Measurements from ENCODE around the gene ZIK1. TPM values are rescaled to one million over a fixed set of nuclear protein-coding genes. Genes with fewer than 3 reads are reported as not detected.

ZIK1 gene
- total RNA-seq (1 to 10 TPM; 2.7 to 5.4 (median 4.5) TPM), polyA plus RNA-seq (1 to 10 TPM; 1.2 to 3.7 TPM)
- long read RNA-seq, donor 1, full-length matches to known transcripts = 3 of 4 reads
- long read RNA-seq, donor 1, partial matches to known transcripts = 0 of 4 reads
- long read RNA-seq, donor 1, other reads (novel, unspliced or antisense) = 1 of 4 reads
- long read RNA-seq, donor 2, full-length matches to known transcripts = 3 of 12 reads
- long read RNA-seq, donor 2, partial matches to known transcripts = 1 of 12 reads
- long read RNA-seq, donor 2, other reads (novel, unspliced or antisense) = 8 of 12 reads
- long read RNA-seq, donor 3, full-length matches to known transcripts = 2 of 6 reads
- long read RNA-seq, donor 3, partial matches to known transcripts = 0 of 6 reads
- long read RNA-seq, donor 3, other reads (novel, unspliced or antisense) = 4 of 6 reads

GRCh38 chr19:57583521-57584416 lies at the start of gene ZIK1:
Gene ZIK1, plus strand, starts transcription at chr19:57584145. Its CDS starts 212 bp downstream, at chr19:57584357.
- DNase-seq (peak; percentile 88 to 96), ATAC-seq (peak; percentile 92 to 98 (median 96))
- Histone ChIP-seq H3K36me3 (peaks cover 0 to 36% (median 11%) of the 10 kb centered on the region in 9 donors), H3K4me3 (peak within 1 kb of the TSS; percentile 37 to 89 (median 76)), H3K9me3 (peaks cover 0 to 85% (median 26%) of the 10 kb centered on the region in 11 donors), H3K27ac (peak within 1 kb of the TSS in 9 of 10 donors; percentile 46 to 85 (median 74)), H3K4me1 (peaks cover 5 to 30% (median 20%) of the 10 kb centered on the region in 9 donors), H3K27me3 (no peaks in the 10 kb centered on the region)
- 1% methylated on average over 76 of the region's 76 CpGs for WGBS, 2 donors
- TF ChIP-seq CTCF (IDR thresholded peaks at IDR 0.05) = peak in 4 of 9 donors; percentile 29 to 48 (median 44)
- intact Hi-C loops (cut with DNase I) = no loop called here

- DNase-seq (no peak), ATAC-seq (no peak)
- no peaks in the 10 kb centered on the region for H3K4me1 ChIP-seq
- no peak for TF ChIP-seq CTCF (IDR thresholded peaks at IDR 0.05)
- H3K27ac ChIP-seq = no peak overlapping the region
- H3K27me3 ChIP-seq = no peaks in the 10 kb centered on the region
- intact Hi-C loops (cut with DNase I) = no loop called here
- peaks cover 0 to 100% (median 83%) of the 10 kb centered on the region in 11 donors for H3K9me3 ChIP-seq
- WGBS, 2 donors = 97 to 100% methylated on average over 7 of the region's 7 CpGs
- no peak overlapping the region for H3K4me3 ChIP-seq
- H3K36me3 ChIP-seq = peaks cover 0 to 100% (median 95%) of the 10 kb centered on the region in 9 donors
Observed at GRCh38 chr19:57537953-57538547, 45.9 kb upstream of the ZIK1 start.

GRCh38 chr19:57546513-57546912 lies 37.4 kb upstream of the ZIK1 start:
- H3K27me3 ChIP-seq = no peaks in the 10 kb centered on the region

More at GRCh38 chr19:57546513-57546912, 37.4 kb upstream of the ZIK1 start:
- WGBS, 2 donors = 93 to 95% methylated on average over 1 of the region's 1 CpG
- H3K36me3 ChIP-seq = peaks cover 11 to 100% (median 99%) of the 10 kb centered on the region in 9 donors
- DNase-seq = no peak
- H3K4me3 ChIP-seq = no peak overlapping the region
- no peak for TF ChIP-seq CTCF (IDR thresholded peaks at IDR 0.05)
- no peak for ATAC-seq
- intact Hi-C loops (cut with DNase I) = no loop called here
- peaks cover 0 to 100% (median 92%) of the 10 kb centered on the region in 11 donors for H3K9me3 ChIP-seq
- H3K27ac ChIP-seq = no peak overlapping the region
- H3K4me1 ChIP-seq = no peaks in the 10 kb centered on the region
